ENCODE measurements around the gene C21orf91.

DNA sequence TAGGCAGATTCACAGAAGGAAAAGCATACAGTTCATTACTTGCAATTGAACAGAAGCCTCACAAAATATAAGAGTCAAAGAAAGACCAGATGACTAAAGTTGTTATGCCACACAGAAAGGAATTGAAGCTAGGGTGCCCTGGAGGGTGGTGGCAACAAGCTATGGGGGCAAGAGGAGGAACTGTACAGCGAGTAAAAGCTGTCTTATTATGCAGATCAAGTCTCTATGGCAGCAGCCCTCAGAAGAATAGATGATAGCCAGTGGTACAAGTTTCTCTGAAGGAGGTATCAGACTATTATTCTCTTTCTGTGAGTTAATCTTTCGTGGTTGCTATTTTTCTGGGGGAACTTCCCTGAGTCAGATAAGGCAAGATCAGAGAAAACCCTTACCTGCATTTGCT lies 72.2 kb downstream of the C21orf91 start:
- TF ChIP-seq ELF4 (IDR thresholded peaks at IDR 0.05) (no peak), ARNT (IDR thresholded peaks at IDR 0.05) (no peak), BHLHE40 (IDR thresholded peaks at IDR 0.05; ENCODE audit: borderline replicate concordance) (no peak)

Data from HEK293T (cell line).